Measurements from ENCODE around the gene PDZD2.
"Not testable (repeated sequence)": the region's sequence is repeated elsewhere in the genome, so short reads cannot be mapped to it uniquely, and the experiment has no call there.

Gene PDZD2

DNA sequence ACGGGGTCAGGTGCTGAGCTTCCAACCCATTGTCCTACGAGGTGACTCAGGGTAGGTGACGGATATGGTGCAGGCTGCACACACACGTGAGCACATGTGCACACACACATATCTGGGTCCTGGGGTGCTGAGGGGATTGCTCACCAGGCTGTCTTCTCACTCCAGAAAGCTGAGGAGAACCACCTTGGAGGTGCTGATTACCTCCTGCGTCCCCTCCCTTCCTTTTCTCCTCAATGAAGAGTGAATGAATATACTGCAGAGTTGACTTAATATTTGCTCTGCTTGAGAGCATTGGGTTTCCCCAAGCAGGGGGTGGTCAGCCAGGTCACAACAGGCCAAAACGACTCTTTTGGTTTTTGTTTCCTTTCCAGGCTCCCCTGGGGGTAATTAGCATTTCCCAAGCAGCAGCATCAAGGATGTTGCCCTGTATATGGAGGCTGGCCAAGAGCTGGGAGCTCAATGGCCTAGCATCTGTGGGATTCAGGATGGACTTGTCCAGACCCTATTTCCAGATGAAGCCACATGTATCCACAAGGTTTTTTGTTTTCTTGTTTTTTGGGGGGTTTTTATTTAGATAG is 49.7 kb downstream of the PDZD2 start:
- DNase-seq (ENCODE audit: low read depth in 2 of 2, low spot score in 1 of 2): no peak

- DNase-seq (ENCODE audit: low read depth in 2 of 2, low spot score in 1 of 2): not testable (repeated sequence)
Observed at GRCh38 chr5:31691408-31691807, 52.5 kb downstream of the PDZD2 start.

DNA sequence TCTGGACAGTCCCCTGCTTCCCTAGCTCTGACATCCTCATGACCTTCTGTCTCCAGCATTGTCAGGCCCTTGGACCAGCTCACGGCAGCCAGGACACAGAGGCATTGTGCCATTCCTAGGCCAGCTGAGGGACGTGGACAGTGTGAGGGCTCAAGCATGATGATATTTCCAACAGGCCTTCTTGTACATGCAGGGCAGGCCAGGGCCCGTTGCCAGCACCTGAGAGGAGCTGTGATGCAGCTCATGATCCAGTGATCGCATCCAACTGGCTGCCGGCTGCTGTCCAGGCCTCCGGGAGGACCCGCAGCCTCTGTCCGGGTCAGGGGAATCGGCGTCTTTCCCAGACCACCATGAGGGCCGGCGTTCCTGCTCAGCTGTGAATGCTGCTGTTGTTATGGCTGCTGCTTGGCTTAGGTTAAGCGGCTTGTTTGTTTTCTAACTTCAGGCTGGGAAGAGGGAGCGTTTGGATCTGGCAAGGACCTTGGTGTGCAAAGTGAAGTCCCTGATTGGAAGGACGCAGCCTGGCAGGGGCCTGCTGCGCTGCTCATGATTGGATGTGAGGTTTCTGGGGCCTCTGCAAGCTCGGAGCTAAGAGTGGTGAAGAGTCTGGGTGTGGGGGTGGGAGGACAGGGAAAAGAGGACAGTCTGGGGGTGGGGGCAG is 53.8 kb downstream of the PDZD2 start:
- DNase-seq (ENCODE audit: low read depth in 2 of 2, low spot score in 1 of 2): no peak

- no peak for DNase-seq (ENCODE audit: low read depth in 2 of 2, low spot score in 1 of 2)
Observed at GRCh38 chr5:31698673-31699072, 59.7 kb downstream of the PDZD2 start.

GRCh38 chr5:31701642-31702299 is 62.8 kb downstream of the PDZD2 start:
- DNase-seq (ENCODE audit: low read depth in 2 of 2, low spot score in 1 of 2): no peak

- DNase-seq (ENCODE audit: low read depth in 2 of 2, low spot score in 1 of 2): no peak
Observed at GRCh38 chr5:31702712-31703111, 63.8 kb downstream of the PDZD2 start.

GRCh38 chr5:31703757-31704156 is 64.8 kb downstream of the PDZD2 start:
- DNase-seq (ENCODE audit: low read depth in 2 of 2, low spot score in 1 of 2): no peak

- DNase-seq (ENCODE audit: low read depth in 2 of 2, low spot score in 1 of 2): no peak
Observed at GRCh38 chr5:31706186-31706585, 67.3 kb downstream of the PDZD2 start.

DNA sequence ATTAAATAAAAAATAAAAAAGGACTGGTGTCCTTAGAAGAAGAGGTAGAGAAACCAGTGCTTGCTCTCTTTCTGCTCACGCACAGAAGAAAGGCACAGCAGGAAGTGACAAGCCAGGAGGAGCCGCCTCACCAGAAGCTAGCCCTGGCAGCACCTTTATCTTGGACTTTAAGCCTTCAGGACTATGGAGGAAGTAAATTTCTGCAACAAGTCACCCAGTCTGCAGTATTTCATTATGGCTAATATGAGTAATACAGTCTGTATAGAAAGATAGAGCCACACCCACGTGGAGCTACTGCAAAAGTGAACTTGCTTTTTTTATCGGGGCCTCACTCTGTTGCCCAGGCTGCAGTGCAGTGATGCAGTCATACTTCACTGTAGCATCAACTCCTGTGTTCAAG is 68.4 kb downstream of the PDZD2 start:
- DNase-seq (ENCODE audit: low read depth in 2 of 2, low spot score in 1 of 2): no peak

GRCh38 chr5:31708089-31708488 is 69.2 kb downstream of the PDZD2 start:
- DNase-seq (ENCODE audit: low read depth in 2 of 2, low spot score in 1 of 2): no peak

DNA sequence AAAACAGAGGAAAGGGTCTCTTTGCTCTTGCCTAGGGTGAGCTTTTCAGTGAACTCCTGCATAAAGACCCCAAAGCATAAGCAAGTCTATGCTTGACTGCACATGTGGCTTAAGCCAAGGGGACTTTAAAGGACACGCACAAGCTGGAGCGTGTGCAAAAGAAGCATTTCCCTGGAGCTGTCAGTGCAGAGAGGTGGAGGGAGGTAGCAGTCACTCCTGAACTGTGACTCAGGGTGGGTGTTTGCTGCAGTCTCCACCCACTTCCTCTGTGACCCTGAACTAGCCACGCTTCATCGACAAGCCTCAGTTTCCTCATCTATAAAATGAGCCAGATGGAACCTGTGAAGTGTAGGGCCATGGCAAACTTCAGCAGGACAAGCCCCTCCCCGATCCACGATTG is 72.4 kb downstream of the PDZD2 start:
- DNase-seq (ENCODE audit: low read depth in 2 of 2, low spot score in 1 of 2): no peak

GRCh38 chr5:31711935-31712592 is 73.1 kb downstream of the PDZD2 start:
- no peak for DNase-seq (ENCODE audit: low read depth in 2 of 2, low spot score in 1 of 2)

DNA sequence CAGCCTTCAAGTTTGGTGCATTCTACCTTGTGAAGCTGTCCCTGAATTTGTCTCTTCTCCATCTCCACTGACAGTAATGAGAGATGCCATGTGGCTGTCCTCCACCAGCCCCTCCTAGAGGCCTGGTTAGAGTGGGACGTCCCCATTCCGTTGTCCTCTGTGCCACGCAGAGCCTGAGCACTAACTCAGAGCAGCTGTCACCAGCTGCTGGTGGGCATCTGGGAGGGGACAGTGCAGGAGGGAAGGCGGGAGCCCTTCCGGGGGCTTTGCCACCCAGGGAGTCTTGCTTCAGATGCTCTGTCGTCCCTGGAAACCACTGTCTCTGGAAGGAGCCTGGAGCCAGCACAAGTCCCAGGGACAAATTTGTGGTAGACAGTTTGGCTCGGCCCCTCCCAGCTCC is 78.6 kb downstream of the PDZD2 start:
- DNase-seq (ENCODE audit: low read depth in 2 of 2, low spot score in 1 of 2): no peak

- DNase-seq (ENCODE audit: low read depth in 2 of 2, low spot score in 1 of 2): no peak
Observed at GRCh38 chr5:31720004-31720403, 81.1 kb downstream of the PDZD2 start.

GRCh38 chr5:31720811-31721345 is 81.9 kb downstream of the PDZD2 start:
- DNase-seq (ENCODE audit: low read depth in 2 of 2, low spot score in 1 of 2): no peak

GRCh38 chr5:31722111-31722510 is 83.2 kb downstream of the PDZD2 start:
- no peak for DNase-seq (ENCODE audit: low read depth in 2 of 2, low spot score in 1 of 2)

DNA sequence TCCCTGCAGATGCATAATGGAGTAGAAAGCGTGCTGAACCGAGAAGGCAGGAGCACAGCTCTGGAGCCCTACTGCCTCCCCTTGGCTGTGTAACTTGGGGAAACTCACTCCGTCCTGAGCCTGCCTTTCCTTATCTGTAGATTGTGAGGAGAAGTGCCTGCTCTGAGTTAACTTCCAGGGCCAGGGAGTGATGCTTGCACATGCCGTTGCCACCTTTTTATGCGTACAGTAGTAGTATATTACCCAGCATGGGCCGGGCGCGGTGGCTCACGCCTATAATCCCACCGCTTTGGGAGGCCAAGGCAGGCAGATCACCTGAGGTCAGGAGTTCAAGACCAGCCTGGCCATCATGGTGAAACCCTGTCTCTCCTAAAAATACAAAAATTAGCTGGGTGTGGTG is 87.1 kb downstream of the PDZD2 start:
- no peak for DNase-seq (ENCODE audit: low read depth in 2 of 2, low spot score in 1 of 2)

GRCh38 chr5:31726952-31727351 is 88.0 kb downstream of the PDZD2 start:
- no peak for DNase-seq (ENCODE audit: low read depth in 2 of 2, low spot score in 1 of 2)

DNA sequence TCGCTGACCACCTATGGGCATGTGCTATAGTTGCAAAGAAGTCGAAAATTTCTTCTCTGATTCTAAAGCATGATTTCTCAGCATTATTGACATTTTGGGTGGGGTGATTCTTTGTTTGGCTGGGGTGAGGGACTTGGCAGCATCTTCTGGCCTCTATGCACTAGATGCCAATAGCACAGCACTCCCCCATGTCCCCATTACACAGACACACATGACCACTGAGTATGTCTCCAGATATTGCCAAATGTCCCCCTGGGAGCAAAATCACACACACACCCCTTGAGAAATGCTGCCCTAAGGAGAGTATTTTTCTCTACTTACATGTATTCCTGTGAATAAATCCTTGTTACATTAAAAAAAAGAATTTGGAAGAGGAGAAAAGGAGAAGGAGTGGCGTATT is 89.1 kb downstream of the PDZD2 start:
- no peak for DNase-seq (ENCODE audit: low read depth in 2 of 2, low spot score in 1 of 2)

DNA sequence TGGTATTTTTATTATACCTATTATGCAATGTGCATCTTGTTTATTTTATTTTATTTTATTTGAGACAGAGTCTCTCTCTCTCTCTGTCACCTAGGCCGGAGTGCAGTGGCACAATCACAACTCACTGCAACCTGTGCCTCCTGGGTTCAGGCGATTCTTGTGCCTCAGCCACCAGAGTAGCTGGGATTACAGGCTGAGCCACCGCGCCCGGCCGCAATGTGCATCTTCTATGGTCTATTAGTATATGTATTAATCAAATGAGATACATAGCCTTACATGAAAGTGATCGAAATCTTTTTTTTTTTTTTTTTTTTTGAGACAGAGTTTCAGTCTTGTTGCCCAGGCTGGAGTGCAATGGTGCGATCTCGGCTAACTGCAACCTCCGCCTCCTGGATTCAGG is 89.9 kb downstream of the PDZD2 start:
- not testable (repeated sequence) for DNase-seq (ENCODE audit: low read depth in 2 of 2, low spot score in 1 of 2)

DNA sequence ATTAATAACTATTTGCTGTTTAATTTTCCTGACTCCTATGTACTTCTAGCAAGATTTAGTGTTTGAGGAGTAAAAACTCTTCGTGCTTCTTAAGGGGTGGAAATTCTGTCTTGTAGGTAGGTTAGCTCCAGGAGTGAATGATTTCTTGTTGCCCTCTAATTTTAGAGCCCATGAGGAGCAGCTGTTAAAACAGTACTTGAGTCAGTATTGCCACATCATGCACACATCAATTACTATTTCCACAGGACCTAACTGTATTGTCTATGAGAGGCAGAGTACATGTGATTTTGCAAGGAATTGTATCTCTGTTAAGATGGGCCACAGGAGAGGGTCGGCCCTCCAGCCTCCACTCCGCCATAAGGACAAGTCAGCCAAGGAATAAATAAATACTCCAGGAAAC is 91.2 kb downstream of the PDZD2 start:
- DNase-seq (ENCODE audit: low read depth in 2 of 2, low spot score in 1 of 2): no peak

- DNase-seq (ENCODE audit: low read depth in 2 of 2, low spot score in 1 of 2): no peak
Observed at GRCh38 chr5:31731016-31731415, 92.1 kb downstream of the PDZD2 start.
